ENCODE results near the gene PRIM2.
"Not testable (repeated sequence)": the region's sequence is repeated elsewhere in the genome, so short reads cannot be mapped to it uniquely, and the experiment has no call there.

The PRIM2 gene

GRCh38 chr6:57365076-57365583, 47.7 kb downstream of the PRIM2 start:
- peak; percentile 16 for DNase-seq (ENCODE audit: low read depth)

DNA sequence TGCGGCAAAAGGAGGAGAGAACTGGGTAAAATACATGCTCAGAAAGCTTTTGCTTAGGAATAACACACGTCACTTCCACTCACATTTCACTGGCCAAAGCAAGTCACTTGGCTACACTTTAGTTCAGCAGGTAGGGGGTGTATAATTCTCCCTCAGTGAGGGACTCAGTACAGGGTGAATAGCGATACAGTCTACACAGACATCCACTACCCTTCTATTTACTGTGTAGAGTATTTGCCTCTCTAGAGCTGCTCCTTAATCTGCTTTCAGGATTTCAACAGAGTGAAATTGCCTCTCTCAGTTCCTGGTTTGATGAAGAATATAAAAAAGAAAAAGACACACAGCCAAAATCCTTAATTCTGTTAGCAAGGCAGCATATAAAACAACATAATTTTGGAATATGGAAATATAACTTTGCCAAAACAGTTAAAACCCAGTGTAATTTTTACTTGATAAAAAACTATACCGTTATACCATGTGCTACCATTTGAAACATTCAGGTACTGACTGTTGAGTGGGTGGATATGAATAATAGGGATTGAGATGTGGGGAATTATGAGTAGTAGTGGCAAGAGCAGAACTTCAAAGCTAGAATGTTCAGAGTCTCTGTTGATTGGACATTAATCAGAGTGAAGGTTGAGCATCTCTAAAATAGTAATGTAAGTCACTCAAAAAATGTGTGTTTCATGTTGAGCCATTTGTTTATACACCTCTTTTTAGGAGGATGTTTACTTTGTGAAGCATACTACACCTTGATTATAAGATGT, 51.7 kb downstream of the PRIM2 start:
- DNase-seq (ENCODE audit: low read depth), result not testable (repeated sequence)

DNA sequence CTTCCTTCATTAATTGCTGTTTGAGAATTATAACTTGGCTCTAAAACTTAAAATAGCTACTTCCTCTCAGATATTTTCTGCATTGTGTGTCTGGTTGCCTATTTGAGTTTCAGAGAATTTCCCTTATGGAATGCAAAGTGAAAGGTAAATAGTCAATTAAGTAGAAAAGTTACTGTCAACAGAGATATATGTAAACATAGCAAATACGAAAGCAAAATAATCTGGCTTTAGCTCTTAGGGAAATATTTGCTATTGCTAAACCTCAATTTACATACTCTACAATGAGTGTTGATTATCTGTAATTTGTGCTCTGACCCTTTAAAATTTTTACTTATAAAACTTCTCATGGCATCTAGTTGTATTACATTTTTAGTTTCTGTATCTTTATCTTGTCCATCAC, 54.3 kb downstream of the PRIM2 start:
- not testable (repeated sequence) for DNase-seq (ENCODE audit: low read depth)

DNA sequence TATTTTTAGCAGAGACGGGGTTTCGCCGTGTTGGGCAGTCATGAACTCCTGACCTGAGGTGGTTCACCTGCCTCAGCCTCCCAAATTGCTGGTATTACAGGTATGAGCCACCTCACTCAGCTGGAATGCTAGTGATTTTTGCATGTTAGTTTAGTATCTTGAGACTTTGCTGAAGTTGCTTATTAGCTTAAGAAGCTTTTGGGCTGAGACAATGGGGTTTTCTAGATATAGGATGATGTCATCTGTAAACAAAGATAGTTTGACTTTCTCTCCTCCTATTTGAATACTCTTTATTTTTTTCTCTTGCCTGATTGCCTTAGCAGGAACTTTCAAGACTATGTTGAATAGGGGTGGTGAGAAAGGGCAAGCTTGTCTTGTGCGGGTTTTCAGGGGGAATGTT, 57.3 kb downstream of the PRIM2 start:
- DNase-seq (ENCODE audit: low read depth), result not testable (repeated sequence)

DNA sequence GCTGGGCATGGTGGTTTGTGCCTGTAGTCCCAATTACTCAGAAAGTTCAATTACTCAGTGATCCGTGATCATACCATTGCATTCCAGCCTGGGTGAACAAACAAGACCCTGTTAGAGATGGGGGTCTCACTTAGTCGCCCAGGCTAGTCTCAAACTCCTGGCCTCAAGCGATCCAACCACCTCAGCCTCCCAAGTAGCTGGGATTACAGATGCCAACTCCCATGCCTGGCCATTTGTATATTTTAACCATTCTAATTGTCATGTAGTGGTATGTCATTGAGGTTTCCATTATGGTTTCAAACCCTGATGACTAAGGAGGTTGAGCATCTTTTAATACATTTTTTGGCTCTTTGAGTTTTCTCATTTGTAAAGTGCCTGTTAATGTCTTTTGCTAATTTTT, 58.7 kb downstream of the PRIM2 start:
- not testable (repeated sequence) for DNase-seq (ENCODE audit: low read depth)

DNA sequence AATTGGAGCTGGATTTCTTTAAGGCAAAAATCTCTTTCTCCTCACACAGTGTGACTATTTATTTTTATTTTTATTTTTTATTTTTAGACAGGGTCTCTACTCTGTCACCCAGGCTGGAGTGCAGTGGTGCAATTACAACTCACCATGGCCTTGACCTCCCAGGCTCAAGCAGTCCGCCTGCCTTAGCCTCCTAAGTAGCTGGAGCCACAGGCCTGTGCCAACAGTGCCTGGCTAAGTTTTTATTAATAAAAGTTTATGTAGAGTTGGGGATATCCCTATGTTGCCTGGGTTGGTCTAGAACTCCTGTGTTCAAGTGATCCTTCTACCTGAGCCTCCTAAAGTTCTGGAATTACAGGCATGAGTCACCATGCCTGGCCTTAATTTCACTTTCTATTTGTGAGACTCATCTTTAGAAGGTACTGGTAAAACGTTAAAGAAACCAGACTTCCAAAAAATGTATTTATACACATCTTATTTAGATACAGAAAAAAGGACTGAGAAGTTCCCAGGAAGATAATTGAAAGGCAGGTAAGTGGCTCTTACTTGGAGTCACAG, 71.7 kb downstream of the PRIM2 start:
- DNase-seq (ENCODE audit: low read depth), result not testable (repeated sequence)

- DNase-seq (ENCODE audit: low read depth), result not testable (repeated sequence)
Observed at GRCh38 chr6:57390818-57391217, 73.4 kb downstream of the PRIM2 start.

- not testable (repeated sequence) for DNase-seq (ENCODE audit: low read depth)
Observed at GRCh38 chr6:57392047-57392446, 74.6 kb downstream of the PRIM2 start.

- DNase-seq (ENCODE audit: low read depth), result not testable (repeated sequence)
Observed at GRCh38 chr6:57419341-57419740, 101.9 kb downstream of the PRIM2 start.

DNA sequence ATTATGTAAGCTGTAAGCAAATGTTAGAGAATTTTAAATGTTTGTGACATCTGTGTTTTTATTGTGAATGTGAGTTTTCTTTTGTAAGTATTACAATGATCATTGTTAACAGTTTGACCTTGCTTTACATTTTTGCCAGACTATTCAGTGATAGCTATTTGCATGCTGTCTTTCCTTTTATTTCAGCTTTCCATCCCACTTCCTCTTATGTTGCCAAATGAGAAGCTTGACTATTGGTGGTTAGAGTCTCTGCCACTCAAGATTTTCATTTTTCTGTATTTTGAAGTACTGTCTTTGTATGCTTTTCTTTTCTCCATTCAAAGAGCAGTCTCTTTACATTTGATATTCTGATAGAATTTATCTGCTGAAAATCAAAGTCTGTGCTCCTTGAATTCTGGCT, 104.1 kb downstream of the PRIM2 start:
- peak; percentile 26 for DNase-seq (ENCODE audit: low read depth)

DNA sequence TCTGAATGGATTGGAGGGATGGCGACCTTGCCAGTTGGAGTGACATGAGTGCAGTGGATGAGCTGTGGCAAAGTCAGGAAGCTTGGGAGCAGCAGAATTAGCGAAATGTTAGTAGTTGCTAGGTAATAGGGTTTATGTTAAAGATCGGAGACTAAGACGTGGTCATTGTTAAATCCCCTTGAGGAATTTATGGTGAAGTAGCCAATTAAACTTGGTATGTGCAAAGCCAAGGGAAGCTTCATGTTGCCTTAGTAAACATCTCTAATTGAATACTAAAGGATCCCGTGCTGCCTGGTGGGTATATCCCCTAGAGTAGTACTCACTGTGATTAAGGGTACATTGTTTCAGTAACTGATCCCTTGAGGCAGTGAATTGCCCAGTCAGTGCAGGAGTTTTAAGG, 106.0 kb downstream of the PRIM2 start:
- DNase-seq (ENCODE audit: low read depth), result no peak

- not testable (repeated sequence) for DNase-seq (ENCODE audit: low read depth)
Observed at GRCh38 chr6:57431742-57432141, 114.3 kb downstream of the PRIM2 start.

- DNase-seq (ENCODE audit: low read depth), result peak; percentile 47
Observed at GRCh38 chr6:57432157-57432556, 114.7 kb downstream of the PRIM2 start.

- DNase-seq (ENCODE audit: low read depth), result no peak
Observed at GRCh38 chr6:57432919-57433684, 115.7 kb downstream of the PRIM2 start.

DNA sequence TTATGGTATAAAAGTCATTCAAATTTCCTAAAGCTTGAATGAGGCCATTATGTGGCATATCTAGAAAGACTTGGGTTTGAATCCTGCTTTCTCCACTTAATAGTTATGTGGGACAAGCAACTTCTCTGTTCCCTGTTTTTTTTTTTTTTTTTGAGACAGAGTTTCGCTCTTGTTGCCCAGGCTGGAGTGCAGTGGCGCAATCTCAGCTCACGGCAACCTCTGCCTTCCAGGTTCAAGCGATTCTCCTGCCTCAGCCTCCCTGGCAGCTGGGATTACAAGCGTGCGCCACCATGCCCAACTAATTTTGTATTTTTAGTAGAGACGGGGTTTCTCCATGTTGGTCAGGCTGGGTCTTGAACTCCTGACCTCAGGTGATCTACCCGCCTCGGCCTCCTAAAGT, 116.4 kb downstream of the PRIM2 start:
- not testable (repeated sequence) for DNase-seq (ENCODE audit: low read depth)

DNA sequence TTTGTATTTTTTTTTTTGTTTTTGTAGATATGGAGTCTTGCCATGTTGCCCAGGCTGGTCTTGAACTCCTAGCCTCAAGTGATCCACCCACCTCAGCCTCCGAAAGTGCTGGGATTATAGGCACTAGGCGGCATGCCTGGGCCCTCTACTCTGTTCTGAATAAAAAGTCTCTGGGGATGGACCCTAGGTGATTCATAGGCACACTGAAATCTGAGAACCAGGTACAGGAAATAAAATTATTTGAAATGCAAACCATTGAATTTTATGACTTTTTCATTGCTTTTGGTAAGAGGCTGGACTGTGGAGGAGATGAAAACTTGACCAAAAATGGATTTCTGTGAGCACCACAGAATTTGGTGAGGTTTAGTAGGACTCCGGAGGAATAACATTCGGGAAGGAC, 117.5 kb downstream of the PRIM2 start:
- DNase-seq (ENCODE audit: low read depth), result no peak

DNA sequence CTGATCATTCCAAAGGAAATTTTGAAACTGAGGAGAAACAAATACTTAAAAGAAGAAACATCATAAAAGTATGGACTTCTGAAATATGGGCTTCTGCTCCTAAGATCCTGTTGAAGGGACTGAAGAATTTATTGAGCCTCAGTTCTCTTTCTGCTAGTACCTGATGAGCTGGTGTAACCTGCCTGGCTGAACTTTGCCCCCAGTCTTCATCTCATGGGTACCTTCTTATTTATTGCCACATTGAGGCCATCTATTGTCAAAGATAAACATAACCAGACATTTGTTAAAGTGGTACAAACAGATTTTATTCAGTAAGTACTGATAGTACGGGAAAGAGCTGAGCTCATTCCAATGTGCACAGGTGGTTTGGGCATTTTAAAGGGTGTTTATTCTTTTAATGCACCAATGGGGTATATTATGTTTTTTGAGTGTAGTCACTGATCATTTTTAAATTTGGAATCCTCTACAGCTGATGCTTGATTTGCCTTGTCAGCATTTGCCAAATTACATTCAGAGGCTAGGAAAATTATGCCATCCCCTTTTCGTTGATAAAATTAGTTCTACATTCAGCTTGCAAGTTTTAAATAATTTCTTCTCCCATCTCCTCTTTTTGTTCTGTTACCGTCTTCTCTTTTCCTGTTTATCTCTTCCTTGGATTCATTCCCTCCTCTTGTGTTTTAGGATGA, 118.2 kb downstream of the PRIM2 start:
- no peak for DNase-seq (ENCODE audit: low read depth)

DNA sequence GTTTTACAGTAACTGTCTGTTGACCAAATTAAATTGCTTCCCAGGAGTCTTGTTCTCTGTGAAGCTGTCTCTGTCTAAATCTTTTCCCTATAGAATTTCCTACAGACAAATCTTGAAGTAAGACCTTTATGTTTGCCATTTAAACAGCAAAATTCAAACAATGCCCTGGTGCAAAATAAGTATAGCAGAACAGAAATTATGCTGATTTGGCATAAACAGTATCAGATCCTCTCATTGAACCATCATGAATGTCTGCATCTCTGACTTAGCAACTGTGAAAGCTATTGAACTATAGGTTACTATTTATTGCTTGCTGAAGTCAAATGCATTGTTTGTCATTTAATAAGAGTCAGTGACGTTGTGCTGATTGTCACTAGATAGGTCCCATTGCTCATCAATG, 123.3 kb downstream of the PRIM2 start:
- DNase-seq (ENCODE audit: low read depth), result not testable (repeated sequence)

GRCh38 chr6:57442133-57442532, 124.7 kb downstream of the PRIM2 start:
- not testable (repeated sequence) for DNase-seq (ENCODE audit: low read depth)

- not testable (repeated sequence) for DNase-seq (ENCODE audit: low read depth)
Observed at GRCh38 chr6:57443181-57443580, 125.8 kb downstream of the PRIM2 start.

GRCh38 chr6:57444787-57445186, 127.4 kb downstream of the PRIM2 start:
- not testable (repeated sequence) for DNase-seq (ENCODE audit: low read depth)

- DNase-seq (ENCODE audit: low read depth), result not testable (repeated sequence)
Observed at GRCh38 chr6:57445379-57445778, 127.9 kb downstream of the PRIM2 start.

All from GM04503 (cell line).